ENCODE data around the gene WDFY2. TPM values are rescaled to one million over a fixed set of nuclear protein-coding genes. Genes with fewer than 3 reads are reported as not detected.

WDFY2 gene
- total RNA-seq, 4 donors from 2014 or later: 7.7 to 23.3 (median 18.2) TPM

GRCh38 chr13:51806566-51806965 is 222.3 kb downstream of the WDFY2 start:
- intact Hi-C loops (cut with DNase I): no loop called here
- DNase-seq: no peak

GRCh38 chr13:51807041-51807440 is 222.8 kb downstream of the WDFY2 start:
- intact Hi-C loops (cut with DNase I): no loop called here
- no peak overlapping the region for H3K27ac ChIP-seq
- 80 to 84% methylated on average over 4 to 5 of the region's 5 CpGs for WGBS, 2 donors

More at GRCh38 chr13:51806566-51806965, 222.3 kb downstream of the WDFY2 start:
- no peaks in the 10 kb centered on the region for H3K9me3 ChIP-seq
- TF ChIP-seq POLR2A (IDR thresholded peaks at IDR 0.05) (no peak), CTCF (IDR thresholded peaks at IDR 0.05) (no peak)
- no peak overlapping the region for H3K27ac ChIP-seq
- peaks cover 12 to 41% (median 25%) of the 10 kb centered on the region in 3 donors for H3K4me1 ChIP-seq
- no peak overlapping the region for H3K4me3 ChIP-seq
- no peaks in the 10 kb centered on the region for H3K36me3 ChIP-seq
- H3K27me3 ChIP-seq: no peaks in the 10 kb centered on the region
- WGBS, 2 donors: 54 to 67% methylated on average over 2 of the region's 2 CpGs

DNA sequence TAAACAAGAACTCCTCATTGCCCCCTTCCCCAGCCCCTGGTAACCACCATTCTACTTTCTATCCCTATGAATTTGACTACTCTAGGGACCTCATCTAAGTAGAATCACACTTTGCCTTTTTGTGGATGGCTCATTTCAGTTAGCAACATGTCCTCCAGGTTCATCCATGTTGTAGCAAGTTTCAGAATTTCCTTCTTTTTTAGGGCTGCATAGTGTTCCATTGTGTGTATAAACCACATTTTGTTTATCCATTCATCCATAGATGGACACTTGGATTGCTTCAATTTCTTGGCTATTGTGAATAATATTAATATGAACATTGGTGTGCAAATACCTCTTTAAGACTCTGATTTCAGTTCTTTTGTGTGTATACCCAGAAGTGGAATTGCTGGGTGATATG is 224.5 kb downstream of the WDFY2 start:
- Histone ChIP-seq H3K27ac (no peak overlapping the region), H3K27me3 (no peaks in the 10 kb centered on the region), H3K4me3 (no peak overlapping the region), H3K36me3 (no peaks in the 10 kb centered on the region), H3K9me3 (no peaks in the 10 kb centered on the region), H3K4me1 (peaks cover 0 to 21% (median 9%) of the 10 kb centered on the region in 3 donors)
- DNase-seq: no peak
- intact Hi-C loops (cut with DNase I): no loop called here
- TF ChIP-seq CTCF (IDR thresholded peaks at IDR 0.05): no peak
- no peak for TF ChIP-seq POLR2A (IDR thresholded peaks at IDR 0.05)

More at GRCh38 chr13:51807041-51807440, 222.8 kb downstream of the WDFY2 start:
- no peak for DNase-seq
- no peaks in the 10 kb centered on the region for H3K27me3 ChIP-seq
- no peaks in the 10 kb centered on the region for H3K9me3 ChIP-seq
- TF ChIP-seq CTCF (IDR thresholded peaks at IDR 0.05): no peak
- TF ChIP-seq POLR2A (IDR thresholded peaks at IDR 0.05): no peak
- H3K4me3 ChIP-seq: no peak overlapping the region
- H3K4me1 ChIP-seq: peaks cover 9 to 37% (median 21%) of the 10 kb centered on the region in 3 donors
- H3K36me3 ChIP-seq: no peaks in the 10 kb centered on the region

DNA sequence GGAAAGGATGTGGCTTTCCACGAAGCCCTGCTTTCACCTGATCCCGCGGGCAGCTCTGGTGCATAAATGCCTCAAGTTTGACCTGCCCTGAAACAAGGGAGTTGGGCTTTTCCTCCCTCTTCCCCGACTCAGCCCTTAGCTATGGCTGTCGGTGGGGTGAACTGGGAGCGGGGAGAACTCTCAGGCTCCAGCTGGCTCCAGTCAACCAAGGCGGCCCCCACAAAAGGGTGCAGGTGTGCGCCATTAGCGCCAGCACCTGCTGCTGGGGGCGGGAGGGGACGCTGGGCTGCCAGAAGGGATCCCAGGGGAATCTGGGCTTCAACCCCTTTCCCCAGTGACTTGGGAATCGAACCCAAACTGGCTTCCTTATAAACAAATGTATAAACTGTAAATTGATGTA is 226.8 kb downstream of the WDFY2 start:
- intact Hi-C loops (cut with DNase I): no loop called here
- TF ChIP-seq POLR2A (IDR thresholded peaks at IDR 0.05): no peak
- no peak for TF ChIP-seq CTCF (IDR thresholded peaks at IDR 0.05)
- H3K27me3 ChIP-seq: peaks cover 0 to 8% (median 0%) of the 10 kb centered on the region in 4 donors
- no peaks in the 10 kb centered on the region for H3K9me3 ChIP-seq
- 70 to 85% methylated on average over 6 to 7 of the region's 12 CpGs for WGBS, 2 donors
- H3K27ac ChIP-seq: no peak overlapping the region
- no peak for DNase-seq
- no peaks in the 10 kb centered on the region for H3K36me3 ChIP-seq
- peaks cover 0 to 18% (median 6%) of the 10 kb centered on the region in 3 donors for H3K4me1 ChIP-seq
- no peak overlapping the region for H3K4me3 ChIP-seq

DNA sequence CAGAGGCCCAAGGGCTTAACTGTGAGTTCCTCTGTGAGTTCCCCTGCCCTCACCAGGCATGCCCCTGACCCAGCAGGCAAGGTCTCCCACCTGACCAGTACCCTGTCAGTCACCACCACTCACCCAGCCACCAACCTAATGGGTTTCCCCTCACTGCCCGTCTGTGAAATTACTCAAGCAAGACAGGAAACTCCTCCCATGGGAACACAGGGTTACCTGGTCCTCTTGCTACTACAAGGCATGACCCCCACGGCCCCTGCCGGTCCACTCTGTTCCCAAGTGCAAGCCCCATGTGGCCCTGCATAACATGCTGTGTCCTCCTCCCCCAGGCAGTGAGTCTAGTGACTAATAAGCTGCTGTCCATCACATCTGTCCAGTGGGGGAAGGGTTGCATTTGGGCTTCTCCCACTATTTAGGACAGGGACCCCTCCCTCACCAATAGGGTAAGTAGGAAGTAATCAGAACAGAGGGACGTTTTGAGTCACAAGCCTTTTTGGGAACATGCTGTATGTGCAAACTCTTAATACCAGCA is 227.7 kb downstream of the WDFY2 start:
- intact Hi-C loops (cut with DNase I): no loop called here

More for the DNA sequence above, 227.7 kb downstream of the WDFY2 start:
- no peak overlapping the region for H3K27ac ChIP-seq
- no peak for TF ChIP-seq POLR2A (IDR thresholded peaks at IDR 0.05)
- TF ChIP-seq CTCF (IDR thresholded peaks at IDR 0.05): no peak
- H3K27me3 ChIP-seq: peaks cover 0 to 17% (median 0%) of the 10 kb centered on the region in 4 donors
- peaks cover 0 to 23% (median 6%) of the 10 kb centered on the region in 3 donors for H3K4me1 ChIP-seq
- H3K4me3 ChIP-seq: no peak overlapping the region
- 43 to 45% methylated on average over 4 of the region's 4 CpGs for WGBS, 2 donors
- DNase-seq: no peak
- no peaks in the 10 kb centered on the region for H3K9me3 ChIP-seq
- H3K36me3 ChIP-seq: no peaks in the 10 kb centered on the region
